B cell (primary cell): ENCODE data around the gene PPP1R12C. TPM values are rescaled to one million over a fixed set of nuclear protein-coding genes. Genes with fewer than 3 reads are reported as not detected.

Source experiments
- ATAC-seq: fragments of 200-7000 bp; cut with Tn5 transposase; one replicate; pipeline ENCODE4 v1.10.0; 2021; ENCODE audit warnings: low read depth, mild to moderate bottlenecking, moderate number of reproducible peaks, moderate library complexity
- CTCF ChIA-PET: fragments of 350-600 bp; sonication (Branson Sonifier 250); formaldehyde crosslinking; loops from one replicate; lab custom pipeline; 2021; ENCODE audit warnings: antibody characterized with exemption, inconsistent platforms; lab: Charles Lee
- POLR2A ChIA-PET: fragments of 350-600 bp; sonication (Branson Sonifier 250); formaldehyde crosslinking; loops from one replicate; lab custom pipeline; 2021; ENCODE audit warnings: antibody characterized with exemption; lab: Charles Lee
- DNase-seq: peaks from one replicate; pipeline ENCODE4 v3.0.0; 2013
- H2AFZ ChIP-seq: 2 replicates; pipeline ENCODE4 v1.6.1; 2012; ENCODE audit warnings: mild to moderate bottlenecking, low read depth, low read length; ENCODE audit not compliant: insufficient read depth, poor library complexity, severe bottlenecking
- H3K27ac ChIP-seq, 2 donors: 1 replicate in 1 of 2; 2 replicates in 1 of 2; pipeline ENCODE4 v1.5.1; 2012 to 2013; ENCODE audit warnings: low read length in 2 of 2, mild to moderate bottlenecking in 2 of 2, moderate library complexity in 1 of 2
- H3K27me3 ChIP-seq, 4 experiments: fragments of 200-600 bp in 1 of 4; sonication (generic) in 1 of 4; replicated peaks in 1 of 4; 1 replicate in 2 of 4; 2 replicates in 2 of 4; pipeline versions ENCODE4 v1.6.1 to v1.7.0; 2013 to 2016; ENCODE audit warnings: low read length in 3 of 4, mild to moderate bottlenecking in 2 of 4, mixed read lengths in 1 of 4, moderate library complexity in 1 of 4; ENCODE audit not compliant: insufficient read depth in 4 of 4, control insufficient read depth in 3 of 4; ENCODE audit errors: control extremely low read depth in 1 of 4
- H3K36me3 ChIP-seq, 2 experiments: replicated peaks in 1 of 2; 1 replicate in 1 of 2; 2 replicates in 1 of 2; pipeline versions ENCODE4 v1.6.1 to v1.7.1; 2013; ENCODE audit warnings: low read length in 1 of 2; ENCODE audit not compliant: insufficient read depth in 2 of 2, control insufficient read depth in 1 of 2; ENCODE audit errors: control extremely low read depth in 1 of 2, extremely low read depth in 1 of 2
- H3K4me1 ChIP-seq, 2 donors: fragments of 200-600 bp in 1 of 2; sonication (generic) in 1 of 2; 1 replicate in 1 of 2; 2 replicates in 1 of 2; pipeline versions ENCODE4 v1.5.1 to v1.6.1; 2013 to 2017; ENCODE audit warnings: low read length in 2 of 2; ENCODE audit not compliant: control insufficient read depth in 2 of 2, insufficient read depth in 2 of 2
- H3K4me2 ChIP-seq: replicated peaks from 2 replicates; pipeline ENCODE3; 2012; ENCODE audit warnings: mild to moderate bottlenecking, low read depth, low read length; ENCODE audit not compliant: poor library complexity, severe bottlenecking
- H3K4me3 ChIP-seq, 5 experiments: fragments of 200-600 bp in 1 of 5; sonication (generic) in 1 of 5; 1 replicate in 3 of 5; 2 replicates in 2 of 5; pipeline versions ENCODE4 v1.5.1 to v1.7.0; 2011 to 2016; ENCODE audit warnings: low read length in 4 of 5, mild to moderate bottlenecking in 4 of 5, low read depth in 2 of 5, control low read depth in 1 of 5, moderate library complexity in 1 of 5; ENCODE audit not compliant: insufficient read depth in 1 of 5; ENCODE audit errors: control extremely low read depth in 1 of 5, extremely low read depth in 1 of 5
- H3K79me2 ChIP-seq: fragments of 200-600 bp; sonication (generic); one replicate; pipeline ENCODE4 v1.6.0; 2016; ENCODE audit warnings: low read length; ENCODE audit not compliant: control insufficient read depth, insufficient read depth
- H3K9ac ChIP-seq: fragments of 200-600 bp; sonication (generic); 2 replicates; pipeline ENCODE4 v1.6.1; 2017; ENCODE audit warnings: mild to moderate bottlenecking, low read length, moderate library complexity
- H3K9me3 ChIP-seq, 3 donors: one replicate each; pipeline versions ENCODE4 v1.6.1 to v1.7.1; 2013; ENCODE audit warnings: low read length in 2 of 3; ENCODE audit not compliant: control insufficient read depth in 2 of 3, insufficient read depth in 1 of 3; ENCODE audit errors: control extremely low read depth in 1 of 3
- H4K20me1 ChIP-seq: 2 replicates; pipeline ENCODE4 v1.6.0; 2012; ENCODE audit warnings: mild to moderate bottlenecking, low read length; ENCODE audit not compliant: insufficient read depth, control insufficient read depth, poor library complexity, severe bottlenecking
- H3K27ac Mint-ChIP-seq: one replicate; pipeline ENCODE4 v1.8.0; 2021; ENCODE audit warnings: mixed read lengths
- H3K27me3 Mint-ChIP-seq: one replicate; pipeline ENCODE4 v1.8.0; 2021; ENCODE audit warnings: mixed read lengths
- H3K4me1 Mint-ChIP-seq: one replicate; pipeline ENCODE4 v1.8.0; 2021; ENCODE audit warnings: mixed read lengths
- H3K4me3 Mint-ChIP-seq: one replicate; pipeline ENCODE4 v1.8.0; 2021; ENCODE audit warnings: mixed read lengths
- H3K9me3 Mint-ChIP-seq: one replicate; pipeline ENCODE4 v1.8.0; 2022; ENCODE audit warnings: mixed read lengths; ENCODE audit not compliant: insufficient read depth
- CTCF ChIP-seq: fragments of 200-600 bp; IDR thresholded peaks from one replicate; pipeline ENCODE4 v1.8.0; 2022; ENCODE audit warnings: antibody characterized with exemption, mild to moderate bottlenecking
- EZH2 ChIP-seq: IDR thresholded peaks from 2 replicates; pipeline ENCODE4 v1.6.1; 2012; ENCODE audit warnings: borderline replicate concordance, low read depth, mild to moderate bottlenecking, moderate library complexity, low read length; ENCODE audit not compliant: insufficient read depth, poor library complexity, severe bottlenecking
- WGBS: methylation state at CpG from one replicate; pipeline ENCODE4 v1.1.5; 2013; ENCODE audit warnings: missing lambda C conversion rate; ENCODE audit not compliant: insufficient coverage; 5-methylcytosine and 5-hydroxymethylcytosine counted together
- intact Hi-C: fragments of 100-400 bp; cut with micrococcal nuclease; formaldehyde crosslinking; loops from one replicate; pipeline ENCODE4 v1.10.0; 2022
- polyA minus RNA-seq: library from RNA; depleted of rRNA, polyadenylated mRNA; stranded (reverse); fragments of >200 nt; gene quantifications from 2 replicates; pipeline ENCODE4 v1.2.3, GENCODE V29; 2012
- polyA plus RNA-seq: library from polyadenylated mRNA; depleted of rRNA; stranded (reverse); fragments of >200 nt; gene quantifications from 2 replicates; pipeline ENCODE4 v1.2.3, GENCODE V29; 2012
- total RNA-seq, 2 donors: library from RNA; stranded (reverse); fragments of 120-200 nt in 1 of 2; gene quantifications; 1 replicate in 1 of 2; 2 replicates in 1 of 2; pipeline versions ENCODE4 v1.2.3 to v1.2.4, GENCODE V29; 2013 to 2022

The PPP1R12C gene
- total RNA-seq = 174 and 179 TPM in 2 replicates
- total RNA-seq (2013) = 63.0 TPM
- 145 and 231 TPM in 2 replicates for polyA plus RNA-seq
- 64.3 and 94.4 TPM in 2 replicates for polyA minus RNA-seq

GRCh38 chr19:55116859-55117662 lies at the start of gene PPP1R12C:
TSS of gene PPP1R12C (minus strand) at chr19:55117637. CDS start at chr19:55117543, 94 bp downstream.
- H3K9me3 ChIP-seq = no peaks in the 10 kb centered on the region
- Mint-ChIP-seq H3K9me3 (no peaks in the 10 kb centered on the region), H3K4me1 (peaks cover 50% of the 10 kb centered on the region), H3K4me3 (peak within 1 kb of the TSS; percentile 98), H3K27me3 (no peaks in the 10 kb centered on the region), H3K27ac (peak within 1 kb of the TSS; percentile 97)
- ChIA-PET CTCF (interaction anchor here (1.5 to 3.0 kb wide), 3 partner anchors 24 to 398 kb away, joined by 3 to 14 read pairs (median 10); no protein-coding TSS in a partner anchor), POLR2A (interaction anchor here (1.0 to 1.7 kb wide), 3 partner anchors 30 to 537 kb away, joined by 3 to 4 read pairs (median 3); partner anchors contain the start of genes U2AF2 and UBE2S)
- peaks cover 46% of the 10 kb centered on the region for H3K79me2 ChIP-seq
- H3K27me3 ChIP-seq = no peaks in the 10 kb centered on the region
- TF ChIP-seq EZH2 (no peak), CTCF (no peak)
- peak within 1 kb of the TSS; percentile 31 to 77 for H3K27ac ChIP-seq
- under 1% methylated on average over 97 of the region's 97 CpGs for WGBS
- intact Hi-C loops = loop anchor here (1.0 to 10.0 kb wide), 7 partner anchors 54 to 1002 kb away; partner anchors contain the start of genes EPN1, PRPF31, RDH13 and RPL28
- peak within 1 kb of the TSS; percentile 75 to 98 (median 81) for H3K4me3 ChIP-seq
- peak within 1 kb of the TSS; percentile 98 for H3K4me2 ChIP-seq
- H3K9ac ChIP-seq = peak within 1 kb of the TSS; percentile 93
- H3K36me3 ChIP-seq = peaks cover 0 to 7% of the 10 kb centered on the region in 2 experiments
- ATAC-seq (peak; percentile 5), DNase-seq (no peak)
- H2AFZ ChIP-seq = peak within 1 kb of the TSS; percentile 87
- H4K20me1 ChIP-seq = peaks cover 50% of the 10 kb centered on the region
- H3K4me1 ChIP-seq = peaks cover 12 to 44% of the 10 kb centered on the region in 2 donors
